SK-N-SH (cell line): ENCODE measurements around the gene NID1. TPM values are rescaled to one million over a fixed set of nuclear protein-coding genes. Genes with fewer than 3 reads are reported as not detected.
A peak's percentile ranks its signal among the peaks of the same experiment; 100 is the strongest.

ENCODE experiments used
- CTCF ChIA-PET: fragments of 300-600, 350-600 bp; formaldehyde crosslinking; extraction: SDS; loops from one replicate; lab custom pipeline; 2021; lab: Yijun Ruan, JAX
- POLR2A ChIA-PET: fragments of 350-600 bp; sonication (Branson Sonifier 250); formaldehyde crosslinking; extraction: SDS; loops from one replicate; lab custom pipeline; 2020; ENCODE audit warnings: antibody characterized with exemption, inconsistent platforms; lab: Yijun Ruan, JAX
- DNase-seq: peaks from one replicate; pipeline ENCODE4 v3.0.0; 2012
- H2AFZ ChIP-seq: fragments of 200-600 bp; sonication (generic); 2 replicates; pipeline ENCODE4 v1.8.1; 2016; ENCODE audit warnings: antibody characterized with exemption, mild to moderate bottlenecking, low read depth
- H3F3A ChIP-seq: fragments of 200-600 bp; sonication (generic); replicated peaks from 2 replicates; pipeline ENCODE3; 2016; ENCODE audit warnings: antibody characterized with exemption, mild to moderate bottlenecking; ENCODE audit not compliant: insufficient read depth
- H3K27ac ChIP-seq, 2 experiments: fragments of 200-500 bp in 1 of 2; fragments of 200-600 bp in 1 of 2; sonication (Bioruptor generic) in 1 of 2; sonication (generic), shearing (Covaris generic) in 1 of 2; 2 replicates each; pipeline versions ENCODE4 v1.5.1 to v1.6.1; 2014 to 2016; ENCODE audit warnings: low read depth in 2 of 2, inconsistent platforms in 1 of 2, low read length in 1 of 2, mild to moderate bottlenecking in 1 of 2, mixed read lengths in 1 of 2
- H3K27me3 ChIP-seq: fragments of 200-600 bp; sonication (generic), shearing (Covaris generic); 2 replicates; pipeline ENCODE4 v1.6.1; 2016; ENCODE audit warnings: mixed run types; ENCODE audit not compliant: insufficient read depth
- H3K36me3 ChIP-seq, 2 experiments: fragments of 200-500 bp in 1 of 2; fragments of 200-600 bp in 1 of 2; sonication (Bioruptor generic) in 1 of 2; sonication (generic) in 1 of 2; replicated peaks in 1 of 2; 2 replicates each; pipeline versions ENCODE3 to v1.5.1; 2014 to 2016; ENCODE audit warnings: low read length in 1 of 2, mild to moderate bottlenecking in 1 of 2; ENCODE audit not compliant: insufficient read depth in 2 of 2, control insufficient read depth in 1 of 2
- H3K4me1 ChIP-seq, 2 experiments: fragments of 200-500 bp in 1 of 2; fragments of 200-600 bp in 1 of 2; sonication (Bioruptor generic) in 1 of 2; sonication (generic), shearing (Covaris generic) in 1 of 2; 2 replicates each; pipeline versions ENCODE4 v1.5.1 to v1.6.1; 2014 to 2016; ENCODE audit warnings: low read depth in 1 of 2, low read length in 1 of 2, mixed run types in 1 of 2; ENCODE audit not compliant: insufficient read depth in 2 of 2, control insufficient read depth in 1 of 2
- H3K4me2 ChIP-seq: fragments of 200-600 bp; sonication (generic), shearing (Covaris generic); 2 replicates; pipeline ENCODE4 v1.6.1; 2017; ENCODE audit warnings: mixed run types
- H3K4me3 ChIP-seq, 2 experiments: fragments of 200-500 bp in 1 of 2; fragments of 200-600 bp in 1 of 2; sonication (Bioruptor generic) in 1 of 2; sonication (generic), shearing (Covaris generic) in 1 of 2; 2 replicates each; pipeline versions ENCODE4 v1.5.1 to v1.8.1; 2014 to 2016; ENCODE audit warnings: low read depth in 2 of 2, inconsistent platforms in 1 of 2, low read length in 1 of 2, mild to moderate bottlenecking in 1 of 2, mixed read lengths in 1 of 2, moderate library complexity in 1 of 2
- H3K79me2 ChIP-seq: fragments of 200-600 bp; sonication (generic); 2 replicates; pipeline ENCODE4 v1.8.1; 2017; ENCODE audit warnings: mild to moderate bottlenecking; ENCODE audit not compliant: insufficient read depth
- H3K9ac ChIP-seq: fragments of 200-600 bp; sonication (generic); 2 replicates; pipeline ENCODE4 v1.6.1; 2017; ENCODE audit warnings: mixed run types
- H3K9me2 ChIP-seq: fragments of 200-600 bp; sonication (generic); 2 replicates; pipeline ENCODE4 v1.6.1; 2017; ENCODE audit warnings: mixed run types
- H3K9me3 ChIP-seq: fragments of 200-600 bp; sonication (generic); 2 replicates; pipeline ENCODE4 v1.6.1; 2017; ENCODE audit warnings: mixed run types, mild to moderate bottlenecking, moderate library complexity
- H4K20me1 ChIP-seq: fragments of 200-600 bp; sonication (generic); 2 replicates; pipeline ENCODE4 v1.6.1; 2017; ENCODE audit warnings: mild to moderate bottlenecking, mixed run types; ENCODE audit not compliant: insufficient read depth
- CHD2 ChIP-seq: fragments of 150-350 bp; IDR thresholded peaks from 2 replicates; pipeline ENCODE4 v1.6.1; 2018; ENCODE audit warnings: low read length; ENCODE audit not compliant: partially characterized antibody
- EP300 ChIP-seq, 2 experiments: IDR thresholded peaks; 2 replicates each; pipeline versions ENCODE4 v1.4.0 to v1.6.1; 2012; ENCODE audit warnings: borderline replicate concordance in 1 of 2, low read depth in 1 of 2, low read length in 1 of 2
- FOSL2 ChIP-seq: IDR thresholded peaks from 2 replicates; pipeline ENCODE4 v1.4.0; 2012; ENCODE audit warnings: low read depth, mild to moderate bottlenecking, moderate library complexity, borderline replicate concordance
- FOXM1 ChIP-seq: IDR thresholded peaks from 2 replicates; pipeline ENCODE4 v1.4.0; 2012; ENCODE audit warnings: low read depth, mild to moderate bottlenecking
- GABPA ChIP-seq: IDR thresholded peaks from 2 replicates; pipeline ENCODE4 v1.4.0; 2012; ENCODE audit warnings: low read depth, mild to moderate bottlenecking
- GATA2 ChIP-seq: sonication (generic); formaldehyde crosslinking; IDR thresholded peaks from 2 replicates; pipeline ENCODE4 v1.5.0; 2020; ENCODE audit warnings: mild to moderate bottlenecking, missing genetic modification reagents
- JUND ChIP-seq: IDR thresholded peaks from 2 replicates; pipeline ENCODE4 v1.4.0; 2012
- MEF2A ChIP-seq: IDR thresholded peaks from 2 replicates; pipeline ENCODE4 v1.4.0; 2012; ENCODE audit warnings: low read depth, borderline replicate concordance
- MXI1 ChIP-seq: IDR thresholded peaks from 2 replicates; pipeline ENCODE4 v1.6.1; 2012; ENCODE audit warnings: mild to moderate bottlenecking, low read depth, low read length, improper control_type of control experiment
- NFIC ChIP-seq: IDR thresholded peaks from 2 replicates; pipeline ENCODE4 v1.4.0; 2012; ENCODE audit warnings: borderline replicate concordance
- PBX3 ChIP-seq: IDR thresholded peaks from 2 replicates; pipeline ENCODE4; 2012
- REST ChIP-seq: IDR thresholded peaks from 2 replicates; pipeline ENCODE4 v1.6.1; 2012; ENCODE audit warnings: mild to moderate bottlenecking, low read depth, low read length, moderate library complexity
- RXRA ChIP-seq: IDR thresholded peaks from 2 replicates; pipeline ENCODE4 v1.4.0; 2012; ENCODE audit warnings: low read depth, mild to moderate bottlenecking, borderline replicate concordance
- SMC3 ChIP-seq: IDR thresholded peaks from 2 replicates; pipeline ENCODE4 v1.6.1; 2012; ENCODE audit warnings: low read depth, low read length, improper control_type of control experiment
- TCF12 ChIP-seq: IDR thresholded peaks from 2 replicates; pipeline ENCODE4 v1.4.0; 2012
- TEAD4 ChIP-seq: IDR thresholded peaks from 2 replicates; pipeline ENCODE4 v1.4.0; 2012; ENCODE audit warnings: mild to moderate bottlenecking, borderline replicate concordance; ENCODE audit not compliant: insufficient read depth
- ZBTB33 ChIP-seq: IDR thresholded peaks from 2 replicates; pipeline ENCODE4 v1.4.0; 2012; ENCODE audit warnings: low read depth, borderline replicate concordance
- WGBS: methylation state at CpG from one replicate; pipeline ENCODE4 v1.1.6; 2017; ENCODE audit warnings: low lambda C conversion rate; 5-methylcytosine and 5-hydroxymethylcytosine counted together
- polyA plus RNA-seq, 3 experiments: library from polyadenylated mRNA; depleted of rRNA; stranded (reverse); fragments of >200 nt; gene quantifications; 2 replicates each; pipeline ENCODE4 v1.2.3, GENCODE V29; 2012
- TF ChIP-seq, protein P1 (sequence below): fragments of 150-350 bp; IDR thresholded peaks from 2 replicates; pipeline ENCODE4 v1.6.1; 2017; ENCODE audit warnings: antibody characterized with exemption, low read length, low read depth, borderline replicate concordance
- TF ChIP-seq, protein P2 (sequence below): IDR thresholded peaks from 2 replicates; pipeline ENCODE4 v1.4.0; 2012; ENCODE audit warnings: low read depth

NID1 gene
- polyA plus RNA-seq, 1 of the 3 experiments (the other 2 are of a cell fraction) = 74.3 TPM

DNA sequence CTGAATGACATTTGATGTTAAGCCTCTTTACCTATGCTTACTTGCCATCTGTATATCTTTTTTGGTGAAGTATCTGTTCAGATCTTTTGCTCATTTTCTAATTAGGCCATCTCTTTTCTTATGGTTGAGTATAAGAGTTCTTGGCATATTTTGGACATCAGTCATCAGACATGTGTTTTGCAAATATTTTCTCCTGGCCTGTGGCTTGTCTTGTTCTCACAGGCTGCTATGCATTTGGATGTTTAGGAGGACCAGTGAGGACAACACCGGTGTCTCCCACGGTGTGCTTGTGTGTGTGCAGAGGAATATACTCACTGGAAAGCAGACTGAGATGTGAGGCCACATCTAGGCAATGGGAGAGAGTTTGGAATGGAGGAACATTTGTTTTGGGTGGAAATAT is 111.1 kb downstream of the NID1 start:
- no peaks in the 10 kb centered on the region for H3K4me1 ChIP-seq
- no peak for DNase-seq
- no peak overlapping the region for H3K4me3 ChIP-seq
- WGBS = 73% methylated on average over 2 of the region's 2 CpGs
- ChIA-PET POLR2A (no interaction called here), CTCF (interaction anchor here (0.6 to 1.3 kb wide), 3 partner anchors 16 to 269 kb away, joined by 3 read pairs; no protein-coding TSS in a partner anchor)
- H3K27me3 ChIP-seq = no peaks in the 10 kb centered on the region
- no peaks in the 10 kb centered on the region for H3K79me2 ChIP-seq
- no peak overlapping the region for H3K4me2 ChIP-seq
- no peaks in the 10 kb centered on the region for H3K9me3 ChIP-seq
- H3K36me3 ChIP-seq = no peaks in the 10 kb centered on the region
- peak; percentile 49; the same call in 1 of the 2 replicates for TF ChIP-seq FOSL2
- TF ChIP-seq JUND = peak; percentile 53
- TF ChIP-seq GATA2 (CRISPR knock-in tag) = no peak
- peak in 1 of 2 experiments; percentile 23; a peak in 1 of 4 replicates for TF ChIP-seq EP300 (IDR thresholded peaks at IDR 0.05; ENCODE audit: borderline replicate concordance in 1 of 2, low read depth in 1 of 2, low read length in 1 of 2)
- peak; percentile 18; the same call in 1 of the 2 replicates for TF ChIP-seq PBX3
- peak; percentile 57; the same call in 1 of the 2 replicates for TF ChIP-seq TCF12
- H3K27ac ChIP-seq = peak overlapping the region; percentile 17 to 71; a peak in 3 of 4 replicates
- H4K20me1 ChIP-seq = no peaks in the 10 kb centered on the region
- H3F3A ChIP-seq = peaks cover 5% of the 10 kb centered on the region
- H2AFZ ChIP-seq = no peak overlapping the region; the same call in 1 of the 2 replicates
- no peak overlapping the region for H3K9ac ChIP-seq
- no peaks in the 10 kb centered on the region for H3K9me2 ChIP-seq

- no peak overlapping the region for H2AFZ ChIP-seq
- H3K27ac ChIP-seq = peak overlapping the region in 1 of 2 experiments; percentile 71; a peak in 2 of 4 replicates
- ChIA-PET POLR2A (no interaction called here), CTCF (interaction anchor here (0.6 to 1.3 kb wide), 2 partner anchors 15 to 269 kb away, joined by 3 read pairs; no protein-coding TSS in a partner anchor)
- H3K9ac ChIP-seq = no peak overlapping the region
- no peaks in the 10 kb centered on the region for H3K9me2 ChIP-seq
- WGBS = 88% methylated on average over 4 of the region's 4 CpGs
- H3K4me2 ChIP-seq = no peak overlapping the region
- H3K4me3 ChIP-seq = no peak overlapping the region
- peaks cover 5% of the 10 kb centered on the region for H3F3A ChIP-seq
- no peak for DNase-seq
- H3K79me2 ChIP-seq = no peaks in the 10 kb centered on the region
- no peaks in the 10 kb centered on the region for H3K9me3 ChIP-seq
- no peaks in the 10 kb centered on the region for H4K20me1 ChIP-seq
- no peaks in the 10 kb centered on the region for H3K36me3 ChIP-seq
- no peaks in the 10 kb centered on the region for H3K27me3 ChIP-seq
- H3K4me1 ChIP-seq = no peaks in the 10 kb centered on the region
- no peak for TF ChIP-seq EP300 (IDR thresholded peaks at IDR 0.05; ENCODE audit: borderline replicate concordance in 1 of 2, low read depth in 1 of 2, low read length in 1 of 2)
- no peak for TF ChIP-seq RXRA
- no peak for TF ChIP-seq CHD2
- TF ChIP-seq, protein P1, sequence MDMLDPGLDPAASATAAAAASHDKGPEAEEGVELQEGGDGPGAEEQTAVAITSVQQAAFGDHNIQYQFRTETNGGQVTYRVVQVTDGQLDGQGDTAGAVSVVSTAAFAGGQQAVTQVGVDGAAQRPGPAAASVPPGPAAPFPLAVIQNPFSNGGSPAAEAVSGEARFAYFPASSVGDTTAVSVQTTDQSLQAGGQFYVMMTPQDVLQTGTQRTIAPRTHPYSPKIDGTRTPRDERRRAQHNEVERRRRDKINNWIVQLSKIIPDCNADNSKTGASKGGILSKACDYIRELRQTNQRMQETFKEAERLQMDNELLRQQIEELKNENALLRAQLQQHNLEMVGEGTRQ = no peak
- TF ChIP-seq NFIC = no peak
- TF ChIP-seq GABPA = no peak
- TF ChIP-seq, protein P2, sequence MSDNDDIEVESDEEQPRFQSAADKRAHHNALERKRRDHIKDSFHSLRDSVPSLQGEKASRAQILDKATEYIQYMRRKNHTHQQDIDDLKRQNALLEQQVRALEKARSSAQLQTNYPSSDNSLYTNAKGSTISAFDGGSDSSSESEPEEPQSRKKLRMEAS = no peak
- no peak for TF ChIP-seq TEAD4
- TF ChIP-seq JUND = no peak
- no peak for TF ChIP-seq ZBTB33
- no peak for TF ChIP-seq SMC3
- TF ChIP-seq FOXM1 = no peak
- TF ChIP-seq MXI1 = no peak
- no peak for TF ChIP-seq REST
- TF ChIP-seq MEF2A = no peak
Measured at GRCh38 chr1:235952950-235953615, 111.8 kb downstream of the NID1 start.
